Inflammatory macrophage (primary cell): ENCODE measurements around the gene PTPN5.

Source experiments
- DNase-seq, 2 donors: peaks; one replicate each; pipeline ENCODE4 v3.0.0-alpha.2; 2020 to 2022

PTPN5 gene

DNA sequence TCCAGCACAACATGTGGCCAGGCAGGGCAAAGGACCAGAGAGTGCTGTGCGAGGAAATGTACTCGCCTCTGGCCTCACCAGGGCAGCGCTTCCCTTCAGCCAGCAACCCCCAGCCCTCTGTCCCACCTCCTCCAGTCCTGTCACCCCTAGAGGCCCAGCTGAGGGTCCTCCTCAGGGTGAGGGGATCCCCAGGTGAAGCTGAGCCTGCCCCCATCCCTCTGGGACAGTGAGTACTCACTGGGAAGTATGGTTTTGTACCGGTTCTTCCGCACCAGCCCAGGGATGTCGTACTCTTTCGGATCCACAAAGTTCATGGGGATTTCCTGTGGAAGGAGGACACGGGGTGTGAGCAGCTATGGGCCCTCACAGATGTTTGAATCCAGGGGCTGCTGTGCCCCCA is 54.0 kb downstream of the PTPN5 start:
- DNase-seq = no peak

DNA sequence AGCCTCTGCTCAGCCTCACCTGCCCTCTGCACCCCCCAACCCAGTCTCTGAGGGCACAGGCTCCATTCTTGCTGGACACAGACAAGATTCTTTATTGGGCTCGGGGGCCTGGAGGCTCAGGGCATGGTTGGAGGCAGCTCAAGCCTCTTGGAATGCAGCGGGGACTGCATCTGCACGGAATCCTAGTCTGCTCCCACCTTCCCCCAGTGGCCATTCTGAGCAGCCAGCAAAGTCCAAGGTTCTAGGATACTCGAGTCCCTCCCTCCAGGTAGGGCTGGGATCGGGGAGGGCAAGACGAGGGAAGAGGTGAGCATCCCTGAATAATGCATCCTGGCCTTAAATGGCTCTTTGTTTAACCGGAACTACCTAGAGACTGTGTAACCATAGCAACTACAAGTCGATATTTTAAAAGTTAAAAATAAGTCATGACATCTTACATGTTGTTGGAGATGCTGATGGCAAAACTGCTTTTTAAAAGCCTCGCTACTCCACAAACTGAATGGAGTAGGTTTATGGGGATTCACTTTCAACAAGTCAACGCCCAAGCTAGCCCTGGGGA is 54.9 kb downstream of the PTPN5 start:
- no peak for DNase-seq

DNA sequence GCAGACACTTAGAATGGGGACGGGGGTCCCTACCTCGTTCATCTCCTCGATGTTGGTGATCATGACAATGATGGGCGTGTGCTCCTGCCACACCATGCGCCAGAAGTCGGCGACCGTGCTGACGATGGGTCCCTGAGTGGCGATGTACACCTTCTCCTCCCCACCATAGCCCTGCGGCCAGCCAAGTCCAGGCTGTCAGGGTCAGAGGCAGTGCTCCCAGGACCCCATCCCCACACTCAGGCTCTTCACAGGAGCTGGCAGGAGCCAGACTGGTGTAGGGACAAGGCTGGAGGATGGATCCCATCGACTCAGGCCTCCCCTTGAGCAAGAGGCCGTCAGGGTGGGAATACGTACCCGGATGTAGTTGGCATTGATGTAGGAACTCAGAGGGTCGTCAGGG is 58.4 kb downstream of the PTPN5 start:
- no peak for DNase-seq

DNA sequence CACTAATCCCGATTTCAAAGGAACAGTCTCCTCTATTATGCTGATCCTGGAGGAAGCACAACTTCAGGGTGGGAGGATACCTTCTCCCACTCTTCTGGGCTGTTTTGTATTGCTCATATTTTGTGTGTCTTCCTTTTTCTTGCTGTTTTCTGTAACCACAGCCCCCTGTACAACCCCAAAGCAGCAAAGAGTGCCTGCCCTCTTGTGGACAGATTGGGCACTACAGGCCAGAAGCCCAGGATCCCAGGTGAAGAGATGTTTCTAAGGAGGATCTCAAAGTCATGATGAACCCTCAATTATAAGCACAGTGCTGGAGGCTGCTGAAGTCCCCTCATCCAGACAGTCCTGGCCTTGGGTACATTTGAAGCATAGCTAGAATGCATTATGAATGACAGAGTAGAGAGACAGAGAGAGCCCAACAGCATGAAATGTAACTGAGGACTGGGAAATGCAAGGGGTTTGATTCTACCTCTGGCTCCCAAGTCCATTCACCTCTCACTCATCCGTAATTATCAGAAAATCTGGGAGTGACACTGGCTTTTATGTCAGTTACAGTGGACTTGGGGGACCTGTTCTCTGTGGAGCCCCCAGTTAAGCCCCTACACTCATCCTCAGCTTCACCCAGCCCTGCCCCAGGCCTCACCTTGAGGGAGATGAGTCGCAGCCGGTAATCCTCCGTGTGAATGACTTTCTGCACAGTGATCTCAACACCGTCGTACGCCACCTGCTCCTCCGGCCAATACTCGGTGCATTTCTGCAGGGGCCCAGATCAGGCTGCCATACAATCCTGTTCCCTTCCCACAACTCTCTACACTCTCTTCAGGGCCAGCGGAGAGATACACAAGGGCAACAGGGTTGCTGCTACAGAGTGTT is 59.4 kb downstream of the PTPN5 start:
- DNase-seq = peak; percentile 45 to 50

DNA sequence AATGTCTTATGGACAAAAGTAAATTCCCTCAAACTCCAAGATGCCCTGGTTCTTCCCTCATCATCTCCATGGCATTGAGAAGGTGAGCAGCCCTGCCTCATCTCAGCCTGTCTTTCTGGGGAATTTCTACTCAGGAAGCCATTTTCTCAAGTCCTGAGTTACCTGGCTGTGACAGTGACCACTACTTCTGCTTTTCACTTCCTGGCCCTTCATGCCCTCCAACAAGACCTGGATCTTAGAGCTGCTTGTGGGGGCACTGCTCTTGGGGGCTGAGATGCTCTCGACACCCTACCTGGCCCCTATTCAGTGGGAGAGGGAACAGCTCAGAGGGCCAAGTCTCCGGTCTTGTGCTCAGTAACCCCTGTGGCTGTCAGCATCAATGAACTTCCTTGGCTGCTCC is 60.2 kb downstream of the PTPN5 start:
- no peak for DNase-seq

DNA sequence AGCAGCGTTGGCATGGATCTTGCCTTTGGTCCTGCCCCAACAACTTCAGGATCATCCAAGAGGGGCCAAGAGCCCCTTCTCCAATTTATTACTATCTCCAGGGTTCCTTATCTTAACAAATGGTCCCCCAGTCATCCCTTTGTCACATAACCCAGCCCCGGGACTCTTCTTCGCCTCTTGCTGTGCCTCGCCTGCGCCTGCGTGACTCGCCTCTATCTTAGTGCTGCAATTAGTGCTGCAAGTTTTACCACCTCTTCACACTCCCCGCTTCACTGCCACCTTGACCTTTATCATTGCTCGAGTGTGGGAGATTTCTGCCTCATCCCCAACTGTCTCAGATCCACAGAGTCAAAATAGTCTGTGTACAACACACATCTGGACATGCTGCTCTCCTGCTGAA is 61.6 kb downstream of the PTPN5 start:
- DNase-seq = no peak

DNA sequence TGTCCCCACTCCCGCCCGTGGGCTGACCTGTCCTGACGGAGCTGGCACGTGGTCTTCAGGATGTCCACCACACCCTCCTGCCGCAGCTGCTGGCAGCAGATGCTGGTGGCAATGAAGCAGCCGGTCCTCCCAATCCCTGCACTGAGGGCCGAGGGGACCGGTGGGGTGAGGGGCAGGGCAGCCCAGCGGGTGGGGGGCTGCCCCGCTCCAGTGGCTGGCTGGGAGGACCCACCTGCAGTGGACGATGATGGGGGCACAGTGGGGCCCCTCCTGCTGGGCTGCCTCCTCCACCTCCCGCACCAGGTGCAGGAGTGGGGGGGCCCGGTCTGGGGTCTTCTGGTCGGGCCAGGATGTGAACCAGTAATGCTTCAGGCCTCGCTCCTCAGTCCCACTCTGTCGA is 62.2 kb downstream of the PTPN5 start:
- DNase-seq = no peak

DNA sequence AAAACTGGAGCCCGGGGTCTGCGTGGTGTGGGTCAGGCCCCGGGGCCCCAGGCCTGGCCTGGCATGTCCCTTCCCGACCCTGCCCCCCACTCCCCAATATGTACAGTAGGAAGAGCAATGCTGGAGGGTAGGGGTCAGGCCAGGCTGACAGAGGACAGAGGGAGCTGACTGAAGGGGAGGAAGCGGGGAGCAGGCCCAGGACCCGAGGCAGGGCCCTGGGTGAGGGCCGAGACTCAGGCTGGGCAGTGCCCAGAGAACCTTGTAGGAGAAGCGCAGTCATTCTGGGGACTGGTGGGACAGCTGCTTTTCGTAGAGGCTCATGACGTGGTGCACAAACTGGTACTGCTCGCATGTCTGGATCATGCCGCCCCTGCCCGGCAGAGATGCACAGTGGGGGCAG is 62.9 kb downstream of the PTPN5 start:
- no peak for DNase-seq

DNA sequence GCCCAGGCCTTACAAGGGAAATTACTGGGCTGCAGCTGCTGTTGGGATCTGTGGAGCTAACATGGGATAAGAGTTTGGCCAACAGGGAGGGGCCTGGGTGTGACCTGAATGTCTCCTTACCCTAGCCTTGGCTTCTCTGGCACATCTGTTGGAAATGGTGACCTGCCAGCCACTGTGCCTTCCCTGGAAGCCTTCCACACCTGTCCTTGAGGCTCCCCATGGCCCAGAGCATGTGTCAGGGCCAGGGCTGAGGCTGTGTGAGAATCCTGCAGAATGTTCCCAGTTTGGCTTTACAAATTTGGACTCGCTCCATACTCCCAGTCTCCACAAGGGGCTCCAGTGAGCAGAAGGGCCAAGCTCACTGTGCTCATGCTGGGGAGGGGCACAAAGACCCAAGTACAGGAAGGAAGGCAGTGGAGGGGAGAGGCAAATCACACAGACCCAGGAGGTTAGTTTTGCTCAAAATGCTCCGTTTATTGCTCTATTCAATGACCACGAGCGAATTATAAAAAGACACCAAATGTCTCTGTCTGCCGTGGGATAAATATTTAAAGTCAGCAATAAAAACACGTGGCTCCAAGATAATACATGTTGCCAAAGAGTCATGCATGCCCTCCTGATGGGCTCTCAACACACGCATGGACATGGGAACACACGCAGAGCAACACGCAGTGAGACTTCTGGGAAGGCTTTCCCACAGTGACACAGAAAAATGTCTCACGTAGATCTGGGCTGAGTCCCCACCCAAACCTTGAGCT is 63.9 kb downstream of the PTPN5 start:
- DNase-seq = peak in 1 of 2 donors; percentile 21

DNA sequence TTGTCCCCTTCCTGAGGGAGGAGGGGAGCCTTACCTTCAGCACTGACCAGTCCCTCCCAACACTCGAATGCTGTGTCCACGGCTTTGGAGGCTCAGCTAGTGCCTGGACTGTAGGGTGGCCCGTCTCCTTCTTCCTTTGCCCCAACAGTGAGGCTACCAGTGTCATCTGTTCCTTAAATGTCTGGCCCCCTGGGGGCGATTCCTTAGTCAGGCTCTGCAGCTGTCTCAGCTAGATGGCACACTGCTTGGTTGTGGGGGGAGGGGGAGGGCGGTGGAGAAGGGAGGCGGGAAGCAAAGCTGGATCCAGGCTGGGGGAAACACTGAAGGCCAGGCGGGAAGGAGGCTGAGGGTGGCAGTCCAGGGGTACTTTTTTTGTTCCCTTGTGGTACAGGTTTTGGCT is 65.6 kb downstream of the PTPN5 start, which contains the start of gene IGSF22:
Gene IGSF22, minus strand, starts transcription at position 149 of the 400 bp plus-strand sequence. CDS start 1,952 bp downstream, outside the sequence.
- no peak for DNase-seq

DNA sequence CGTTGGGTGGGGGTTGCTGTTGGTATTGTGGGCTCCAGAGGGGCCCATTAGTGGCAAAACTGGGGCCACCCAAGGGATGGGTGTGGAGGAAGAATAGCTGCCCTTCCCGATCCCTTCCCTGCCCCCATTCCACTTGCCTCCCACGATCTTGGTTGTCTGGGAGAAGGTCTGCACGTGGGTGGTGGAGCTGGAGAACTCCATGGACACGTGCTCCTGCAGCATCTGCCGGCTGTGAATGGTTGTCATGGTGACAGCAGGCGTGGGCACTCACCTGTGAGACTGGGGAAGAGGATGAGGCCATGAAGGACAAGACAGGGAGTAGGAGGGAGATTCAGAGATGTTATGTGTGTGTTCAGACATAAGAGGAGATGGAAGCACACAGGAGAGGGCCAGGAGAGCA is 67.6 kb downstream of the PTPN5 start:
- DNase-seq = no peak

DNA sequence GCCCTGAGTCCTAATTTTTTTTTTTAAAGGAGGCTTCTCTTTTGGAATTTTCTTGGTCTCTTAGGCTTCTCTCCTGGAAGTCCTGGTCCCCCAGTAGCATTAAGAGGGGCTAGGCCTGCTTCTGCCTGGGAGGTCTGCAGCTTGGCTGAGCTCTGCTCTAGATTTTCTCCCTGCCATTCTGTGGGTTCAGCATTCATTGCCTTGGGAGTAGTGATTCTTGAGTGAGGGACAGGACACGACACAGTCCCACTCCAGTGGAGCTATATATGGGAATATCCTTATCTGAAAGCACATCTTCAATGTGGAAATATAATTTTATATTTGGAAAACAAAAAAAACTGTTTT is 69.3 kb downstream of the PTPN5 start:
- DNase-seq = no peak

DNA sequence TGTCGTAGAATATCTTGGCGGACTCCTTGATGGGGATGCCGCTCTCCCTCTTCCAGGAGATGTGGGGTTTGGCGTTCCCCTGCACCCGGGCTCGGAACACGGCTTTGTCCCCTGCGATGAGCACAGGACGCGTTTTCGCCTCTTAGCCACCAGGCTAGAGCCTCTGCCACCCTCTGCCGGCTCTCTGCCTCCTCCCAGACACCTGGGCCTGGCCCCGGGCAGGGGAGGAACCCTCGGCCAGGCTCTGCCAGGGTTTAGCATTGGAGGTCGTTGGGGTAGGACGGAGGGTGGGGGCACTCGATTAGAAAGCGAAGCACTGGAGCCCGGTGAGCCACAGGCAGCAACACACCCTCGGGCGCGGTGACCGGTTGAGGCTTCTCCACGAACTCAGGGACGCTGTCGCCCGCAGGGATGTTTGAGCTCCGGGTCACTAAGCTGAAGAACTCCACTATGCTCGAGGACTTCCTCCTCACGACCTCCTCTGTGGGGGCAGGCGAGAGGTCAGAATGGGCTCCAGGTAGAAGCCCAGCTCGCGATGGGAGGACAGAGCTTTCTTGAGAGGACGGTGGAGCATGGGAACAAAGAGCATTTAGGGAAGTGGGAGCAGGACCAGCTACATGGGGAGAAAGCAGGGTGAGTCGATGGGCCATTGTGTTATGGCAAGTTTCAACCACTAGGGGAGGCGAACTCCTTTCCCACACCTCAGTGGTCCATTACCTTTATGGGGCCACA is 69.9 kb downstream of the PTPN5 start:
- peak; percentile 57 to 58 for DNase-seq

DNA sequence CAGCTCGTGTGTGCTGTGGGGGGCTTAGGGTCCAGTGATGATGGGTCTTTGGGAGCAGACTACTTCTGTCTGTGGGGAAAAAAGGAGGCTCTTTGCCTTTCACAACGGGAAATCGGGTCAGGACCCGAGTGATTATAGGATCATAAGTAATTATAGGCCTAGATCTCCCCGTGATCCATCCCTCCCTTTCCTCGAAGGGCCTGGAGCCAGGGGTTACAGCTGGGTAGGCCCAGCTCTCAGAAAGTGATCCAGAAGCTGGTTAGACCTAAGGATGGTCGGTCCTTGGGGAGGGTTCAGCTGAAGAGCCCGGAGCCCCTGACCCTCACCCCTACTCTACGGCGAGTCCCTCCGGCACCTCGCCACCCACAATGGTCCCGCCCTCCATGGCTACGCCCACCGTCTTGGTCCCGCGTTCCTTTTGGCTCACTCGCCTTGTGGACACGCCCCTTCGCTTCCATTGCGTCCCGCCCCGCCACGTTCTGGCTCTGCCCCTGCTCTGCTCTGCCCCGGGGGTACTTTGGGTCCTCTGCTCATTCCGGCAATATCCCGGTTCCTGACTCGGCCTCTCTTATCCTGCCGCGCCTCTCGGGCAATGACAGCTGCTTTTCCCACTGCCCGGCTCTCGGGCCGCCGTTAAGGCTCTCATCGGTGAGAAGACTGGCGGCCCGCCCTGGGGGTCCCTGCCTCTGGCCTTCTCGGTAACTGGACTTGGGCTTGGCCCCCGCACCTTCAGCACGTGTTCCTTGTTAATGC is 70.6 kb downstream of the PTPN5 start:
- DNase-seq = peak in 1 of 2 donors; percentile 22

DNA sequence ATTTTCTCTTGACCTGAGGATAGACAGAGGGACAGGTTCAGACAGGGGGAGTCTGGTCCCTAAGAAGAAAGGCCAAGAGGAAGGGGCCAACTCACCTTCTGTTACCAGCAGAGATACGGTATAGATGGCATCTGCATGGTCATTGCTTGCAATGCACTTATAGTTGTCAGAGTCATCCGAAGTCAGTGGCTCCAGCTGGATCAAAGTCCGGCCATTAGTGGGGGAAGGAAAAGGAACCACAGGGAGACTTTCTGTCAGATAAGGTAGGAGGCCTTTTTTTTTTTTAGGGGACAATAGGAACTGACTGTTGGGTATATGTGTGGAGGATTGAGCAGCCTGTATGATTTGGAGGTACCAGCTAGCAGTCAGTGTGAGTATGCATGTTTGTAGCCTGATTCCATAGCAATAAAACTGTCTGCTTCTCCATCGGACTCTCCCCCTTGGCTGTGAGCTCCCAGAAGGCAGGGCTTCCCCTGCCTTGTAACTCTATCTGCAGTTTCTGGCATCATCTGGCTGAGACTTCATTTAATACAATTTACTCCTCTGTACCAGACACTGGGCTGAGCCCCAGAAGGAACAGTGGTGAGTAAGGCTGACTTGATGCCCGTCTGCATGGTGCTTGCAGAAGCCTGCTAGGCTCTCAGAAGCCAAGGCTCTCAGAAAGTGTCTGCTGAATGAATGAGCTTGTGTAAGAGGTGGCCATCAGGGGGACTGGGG is 71.3 kb downstream of the PTPN5 start:
- DNase-seq = no peak

DNA sequence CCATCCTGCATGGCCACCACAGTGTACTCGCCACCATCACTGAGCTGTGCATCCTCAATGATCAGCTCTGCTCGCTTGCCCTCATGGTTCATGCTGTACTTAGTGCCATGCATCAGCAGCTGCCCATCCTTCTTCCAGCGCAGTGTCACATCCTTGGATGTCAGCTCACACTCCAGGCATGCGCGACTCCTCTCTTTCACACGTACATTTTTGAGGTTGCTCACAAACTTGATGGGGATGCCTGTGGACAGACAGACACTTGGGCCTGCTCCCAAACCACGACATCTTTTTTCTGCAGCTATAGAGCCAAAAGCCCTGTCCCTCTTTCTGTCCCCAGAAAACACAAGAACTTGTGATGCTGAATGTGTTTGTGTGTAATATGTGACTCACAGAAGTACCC is 76.1 kb downstream of the PTPN5 start:
- DNase-seq = no peak

DNA sequence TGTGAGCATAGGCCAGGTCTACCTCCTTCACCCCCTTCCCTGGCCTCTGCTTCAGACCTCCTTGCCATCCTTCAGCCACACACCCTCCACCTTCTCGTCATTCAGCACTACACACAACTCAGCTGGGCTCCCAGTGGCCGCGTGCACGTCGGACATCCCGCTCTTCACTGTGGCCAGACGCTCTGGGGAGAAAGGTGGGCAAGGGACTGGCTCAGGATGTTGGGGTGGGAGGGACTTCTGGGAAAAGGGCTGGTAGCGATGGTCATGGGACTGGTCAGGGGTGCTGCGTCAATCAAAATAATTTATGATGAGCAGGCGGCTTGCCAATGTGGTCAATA is 77.2 kb downstream of the PTPN5 start:
- no peak for DNase-seq

DNA sequence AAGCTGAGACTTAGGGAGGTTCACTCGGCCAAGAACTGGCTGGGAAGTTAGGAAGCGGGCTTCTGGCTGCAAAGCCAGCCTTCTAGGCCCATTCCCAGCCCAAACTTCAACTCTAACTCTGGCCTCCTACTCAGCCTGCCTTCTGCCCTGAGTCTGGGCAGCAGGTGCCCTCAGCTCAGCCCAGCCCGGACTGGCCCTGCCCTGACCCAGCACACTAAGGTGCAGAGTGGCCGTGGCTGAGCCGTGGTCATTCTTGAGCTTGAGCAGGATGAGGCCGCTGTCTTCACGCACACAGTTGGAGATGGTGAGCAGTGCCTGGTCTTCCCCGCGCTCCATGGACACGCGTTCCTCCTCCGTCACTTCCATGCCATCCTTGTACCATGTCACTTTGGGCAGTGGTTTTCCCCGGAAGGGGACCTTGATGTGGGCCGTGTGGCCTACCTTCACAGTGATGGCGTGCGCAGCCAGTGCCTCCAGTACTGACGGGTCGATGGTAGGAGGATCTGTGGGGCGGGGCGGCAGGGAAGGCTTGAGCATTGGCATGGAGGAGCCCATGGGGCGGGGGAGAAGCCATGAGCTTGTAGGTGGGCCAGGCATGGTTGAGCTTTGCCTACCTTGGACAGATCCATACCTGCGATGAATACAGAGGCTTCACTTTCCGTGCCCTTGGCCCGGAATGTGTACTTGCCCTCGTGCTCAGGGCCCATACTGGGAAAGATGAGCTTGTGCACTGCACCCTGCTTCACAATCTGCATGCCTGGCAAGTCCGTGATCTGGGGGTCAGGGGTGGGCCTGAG is 77.8 kb downstream of the PTPN5 start:
- no peak for DNase-seq

DNA sequence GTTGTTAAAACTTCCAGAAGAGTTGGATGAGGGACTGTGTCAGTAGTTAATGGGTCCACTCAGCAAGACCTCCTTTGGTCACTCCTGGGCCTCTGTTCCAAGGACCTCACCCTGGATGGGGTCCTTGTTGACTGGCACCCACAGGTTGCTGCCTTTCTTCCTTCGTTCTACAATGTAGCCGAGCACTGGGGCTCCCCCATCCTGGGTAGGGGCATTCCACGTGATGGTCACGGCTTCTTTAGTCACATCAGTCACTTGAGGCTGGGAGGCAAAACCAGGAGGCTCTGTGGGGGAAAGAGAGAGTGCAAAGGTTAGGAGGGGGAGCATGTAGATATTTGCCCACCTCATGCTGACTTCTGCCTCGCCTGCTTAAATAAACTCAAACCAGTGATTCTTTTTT is 81.1 kb downstream of the PTPN5 start:
- no peak for DNase-seq

DNA sequence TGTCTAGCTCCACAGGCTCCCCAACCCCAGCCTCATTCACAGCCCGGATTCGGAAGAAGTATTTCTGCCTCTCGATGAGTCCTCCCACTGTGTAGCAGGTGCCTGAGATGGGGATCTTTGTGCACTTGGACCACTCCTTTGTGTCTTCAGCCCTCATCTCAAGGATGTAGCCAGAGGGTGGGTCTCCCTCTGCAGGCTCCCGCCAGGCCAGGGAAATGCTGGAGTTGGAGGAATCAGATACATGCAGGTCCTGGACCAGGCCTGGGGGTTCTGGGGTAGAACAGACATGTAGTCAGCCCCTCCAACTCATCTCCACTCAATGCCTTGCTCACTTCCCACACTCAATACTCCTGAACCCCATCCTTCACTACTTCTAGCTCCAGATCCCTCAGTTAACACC is 82.2 kb downstream of the PTPN5 start:
- DNase-seq = no peak

DNA sequence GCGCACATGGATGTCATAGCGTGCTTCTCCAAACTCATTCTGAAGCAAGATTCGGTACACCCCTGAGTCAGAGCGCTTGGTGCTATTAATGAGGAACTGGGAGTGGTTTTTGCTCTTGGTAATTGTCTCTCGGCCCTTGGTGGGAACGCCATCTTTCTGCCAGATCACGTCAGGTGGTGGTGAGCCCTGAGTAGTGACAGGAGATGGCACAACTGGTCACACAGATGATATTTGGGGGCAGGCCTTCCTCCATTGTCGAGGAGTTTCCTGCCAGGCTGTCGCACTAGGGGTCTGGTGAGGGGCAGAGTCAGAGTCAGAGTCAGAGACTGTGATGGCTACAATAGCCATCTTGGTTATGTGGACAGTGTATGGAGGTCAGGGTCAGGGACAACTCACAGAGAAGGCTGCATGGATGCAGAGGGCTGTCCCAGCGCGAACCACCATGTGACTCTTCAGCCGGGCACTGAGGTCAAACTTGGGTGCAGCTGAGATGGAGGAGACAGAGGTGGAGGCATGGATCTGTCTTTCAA is 83.7 kb downstream of the PTPN5 start:
- peak in 1 of 2 donors; percentile 16 for DNase-seq
